ENCODE data around the gene ABHD12B. TPM values are rescaled to one million over a fixed set of nuclear protein-coding genes. Genes with fewer than 3 reads are reported as not detected.

The ABHD12B gene
- total RNA-seq = not detected in 2 replicates

GRCh38 chr14:50871914-50872732 lies at the start of gene ABHD12B:
Gene ABHD12B, plus strand, starts transcription at chr14:50872053. Its CDS starts 122 bp downstream, at chr14:50872175.

GRCh38 chr14:50830932-50831725 lies 40.7 kb upstream of the ABHD12B start, which contains the start of gene NIN:
Gene NIN, minus strand, starts transcription at chr14:50831162. Its CDS starts 9,106 bp downstream, at chr14:50822056.

GRCh38 chr14:50943943-50944646 lies 72.2 kb downstream of the ABHD12B start, which contains the start of gene PYGL:
Gene PYGL, minus strand, starts transcription at chr14:50944483. Its CDS starts 80 bp downstream, at chr14:50944403.

Other genes with a start within 250 kb of the ABHD12B start
- gene SAV1, start 203.7 kb upstream of the ABHD12B start, total RNA-seq = 19.6 and 19.7 TPM in 2 replicates
- gene NIN, start 40.9 kb upstream of the ABHD12B start, total RNA-seq = 48.7 and 62.1 TPM in 2 replicates
- gene PYGL, start 72.4 kb downstream of the ABHD12B start, total RNA-seq = 47.5 and 90.8 TPM in 2 replicates
- under 0.01 and 0.14 TPM in 2 replicates for gene TRIM9, start 223.1 kb downstream of the ABHD12B start, total RNA-seq